ENCODE results near the gene CCDC112. TPM values are rescaled to one million over a fixed set of nuclear protein-coding genes. Genes with fewer than 3 reads are reported as not detected.

The CCDC112 gene, protein sequence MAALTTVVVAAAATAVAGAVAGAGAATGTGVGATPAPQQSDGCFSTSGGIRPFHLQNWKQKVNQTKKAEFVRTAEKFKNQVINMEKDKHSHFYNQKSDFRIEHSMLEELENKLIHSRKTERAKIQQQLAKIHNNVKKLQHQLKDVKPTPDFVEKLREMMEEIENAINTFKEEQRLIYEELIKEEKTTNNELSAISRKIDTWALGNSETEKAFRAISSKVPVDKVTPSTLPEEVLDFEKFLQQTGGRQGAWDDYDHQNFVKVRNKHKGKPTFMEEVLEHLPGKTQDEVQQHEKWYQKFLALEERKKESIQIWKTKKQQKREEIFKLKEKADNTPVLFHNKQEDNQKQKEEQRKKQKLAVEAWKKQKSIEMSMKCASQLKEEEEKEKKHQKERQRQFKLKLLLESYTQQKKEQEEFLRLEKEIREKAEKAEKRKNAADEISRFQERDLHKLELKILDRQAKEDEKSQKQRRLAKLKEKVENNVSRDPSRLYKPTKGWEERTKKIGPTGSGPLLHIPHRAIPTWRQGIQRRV
- 4.4 and 7.1 TPM in 2 replicates for total RNA-seq

DNA sequence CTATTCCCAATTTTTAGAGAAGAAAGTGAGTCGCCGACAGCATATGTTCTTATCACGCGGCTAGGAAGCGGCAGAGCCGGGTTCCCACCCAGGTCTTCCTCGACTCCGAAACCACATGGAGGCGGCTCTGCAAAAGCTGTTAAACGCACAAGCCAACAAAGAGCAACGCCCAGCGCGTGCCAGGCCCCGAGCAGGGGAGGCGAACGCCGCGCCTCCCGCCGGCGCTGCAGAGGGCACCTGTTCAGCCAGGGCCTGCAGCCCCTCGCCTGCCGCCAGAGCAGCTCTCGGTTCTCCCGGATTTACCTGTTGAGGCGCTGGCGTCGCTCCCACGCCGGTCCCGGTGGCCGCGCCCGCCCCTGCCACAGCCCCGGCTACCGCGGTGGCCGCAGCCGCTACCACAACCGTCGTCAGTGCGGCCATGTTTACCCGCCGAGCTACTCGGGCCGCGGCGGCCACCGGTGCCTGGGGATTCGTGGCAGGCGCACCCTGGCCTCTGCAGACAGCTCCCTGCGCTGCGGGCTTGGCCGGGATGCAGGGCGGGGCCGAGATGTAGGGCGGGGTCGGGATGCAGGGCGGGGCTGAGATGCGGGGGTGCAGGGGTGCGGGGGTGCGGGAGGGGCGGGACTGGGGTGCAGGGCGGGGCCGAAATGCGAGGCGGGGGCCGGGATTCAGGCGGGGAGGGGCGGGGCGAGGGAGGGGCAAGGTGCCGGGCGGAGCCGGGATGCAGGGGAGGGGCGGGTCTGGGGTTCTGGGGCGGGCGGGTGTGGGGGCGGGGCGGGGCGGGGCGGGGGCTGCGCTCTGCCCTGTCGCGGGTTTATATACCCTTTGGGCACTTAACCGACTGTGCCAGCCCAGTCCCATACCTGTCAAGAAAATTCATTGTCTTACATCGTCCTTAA, at the start of gene CCDC112:
TSS of gene CCDC112 (minus strand) at position 531 of the 899 bp plus-strand sequence. CDS start at position 420, 111 bp downstream.

DNA sequence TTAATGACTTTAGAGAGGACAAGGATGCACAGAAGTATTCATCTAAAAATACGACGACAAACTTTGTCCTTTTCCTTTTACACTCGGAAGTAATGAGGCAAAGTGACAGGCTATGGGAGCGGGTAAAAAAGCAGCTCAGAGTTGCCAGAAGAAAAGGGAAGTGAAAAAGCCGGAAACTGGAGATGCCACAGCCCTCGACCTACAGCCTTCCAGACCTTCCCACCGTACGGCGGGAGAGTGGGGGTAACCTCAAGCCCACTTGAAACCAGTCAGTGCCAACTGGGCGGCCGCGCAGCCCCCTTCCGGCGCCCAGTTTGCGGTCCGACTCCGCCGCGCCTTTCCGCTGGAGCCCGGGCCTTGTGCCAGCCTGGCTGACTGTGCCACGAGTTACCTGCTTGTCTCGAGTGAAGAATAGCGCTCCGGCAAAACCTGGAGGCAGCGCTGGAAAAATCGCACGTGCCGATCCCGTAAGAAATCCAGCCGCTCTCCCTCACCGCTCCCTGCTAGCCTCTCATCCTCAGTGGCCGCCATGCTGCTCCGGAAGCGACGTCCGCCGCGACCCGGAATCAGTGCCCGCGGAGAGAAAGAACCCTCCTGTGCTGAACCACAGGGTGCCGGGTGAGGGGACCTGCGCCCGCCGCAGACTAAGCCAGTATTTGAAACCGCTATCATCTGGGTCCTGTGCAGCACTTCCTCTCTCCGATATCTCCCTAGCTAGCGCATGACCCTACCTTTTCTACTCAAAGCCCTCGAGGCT, 34.0 kb downstream of the CCDC112 start, which contains the start of gene PGGT1B:
TSS of gene PGGT1B (minus strand) at position 557 of the 757 bp plus-strand sequence. CDS start at position 531, 26 bp downstream.

Other genes with a start within 250 kb of the CCDC112 start
- 1.7 and 3.7 TPM in 2 replicates for gene TRIM36, start 126.7 kb downstream of the CCDC112 start, total RNA-seq
- gene PGGT1B, start 33.8 kb downstream of the CCDC112 start, total RNA-seq, result 6.8 and 7.6 TPM in 2 replicates
- gene FEM1C, start 248.1 kb upstream of the CCDC112 start, total RNA-seq, result 5.8 and 6.3 TPM in 2 replicates

Data from hair follicular keratinocyte (primary cell).